Measurements from ENCODE around the gene BEND5. TPM values are rescaled to one million over a fixed set of nuclear protein-coding genes. Genes with fewer than 3 reads are reported as not detected.

Gene BEND5
- total and polyA plus RNA-seq, 10 of the 15 experiments (the other 5 are each of a cell fraction or from before 2014, with no cell fraction given), result 0.26 TPM; not detected in 9

DNA sequence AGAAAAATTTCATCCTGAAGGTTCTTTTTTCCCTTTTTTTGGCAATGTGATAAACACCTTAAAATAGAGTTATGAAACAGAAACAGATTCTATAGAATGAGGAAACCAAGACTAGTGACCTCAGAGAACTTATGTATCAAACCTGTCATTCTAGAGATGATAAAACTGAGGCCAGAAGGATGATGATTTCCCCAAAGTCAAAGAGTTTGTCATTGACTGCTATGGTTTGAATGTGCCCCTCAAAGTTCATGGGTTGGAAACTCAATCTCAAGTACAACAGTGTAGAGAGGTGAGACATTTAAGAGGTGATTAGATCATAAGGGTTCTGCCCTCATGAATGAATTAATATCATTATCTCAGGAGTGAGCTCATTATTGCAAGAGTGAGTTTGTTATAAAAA is 13.7 kb upstream of the BEND5 start:
- POLR2A ChIA-PET, result no interaction called here
- DNase-seq (ENCODE audit: low read depth, low spot score), result no peak

DNA sequence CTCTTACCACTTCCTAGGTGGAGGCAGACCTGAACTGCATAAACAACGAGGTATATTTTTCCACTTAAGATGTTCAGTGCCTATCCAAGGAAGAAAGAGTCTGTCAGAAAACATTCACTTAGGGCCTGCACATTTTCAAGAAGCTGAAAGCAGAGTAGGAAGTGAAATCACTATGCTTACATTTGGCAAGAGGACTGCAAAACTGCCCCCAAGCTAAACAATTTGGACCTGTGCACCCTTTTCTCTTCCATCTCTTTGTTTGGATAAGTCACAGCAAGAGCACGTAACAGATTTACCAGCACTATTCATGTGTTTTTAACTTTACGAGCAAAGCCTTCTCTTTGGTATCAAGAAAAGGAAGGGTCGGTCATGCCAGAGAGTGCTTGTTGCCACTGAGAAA is 13.2 kb upstream of the BEND5 start:
- Histone ChIP-seq H3K4me2 (ENCODE audit: control insufficient read depth, insufficient read depth) (0 out of 2 replicates have a peak overlapping the region, but pooled peaks have one; percentile 12), H3K27ac (ENCODE audit: control insufficient read depth, insufficient read depth) (no peak overlapping the region), H3K9me3 (replicated peaks; ENCODE audit: control insufficient read depth, insufficient read depth, low read length) (no peaks in the 10 kb centered on the region), H3K27me3 (replicated peaks in 1 of 2; ENCODE audit: control insufficient read depth in 2 of 2, insufficient read depth in 2 of 2, low read length in 1 of 2) (no peaks in the 10 kb centered on the region), H2AFZ (ENCODE audit: control insufficient read depth, low read depth, low read length) (no peak overlapping the region), H3K36me3 (ENCODE audit: control insufficient read depth in 2 of 2, insufficient read depth in 2 of 2, low read length in 1 of 2) (no peaks in the 10 kb centered on the region), H3K79me2 (ENCODE audit: control insufficient read depth, insufficient read depth, low read length) (no peaks in the 10 kb centered on the region), H4K20me1 (ENCODE audit: control insufficient read depth, insufficient read depth) (no peaks in the 10 kb centered on the region), H3K9ac (ENCODE audit: control insufficient read depth, insufficient read depth, low read length) (no peak overlapping the region), H3K4me3 (no peak overlapping the region), H3K4me1 (ENCODE audit: control insufficient read depth, insufficient read depth, low read length) (no peaks in the 10 kb centered on the region)
- in situ Hi-C loops (cut with MboI), result no loop called here
- ChIA-PET CTCF (no interaction called here), POLR2A (no interaction called here), SMC1A (ENCODE audit: uncharacterized antibody, unreplicated experiment) (no interaction called here), RAD21 (ENCODE audit: unreplicated experiment) (no interaction called here)
- ATAC-seq (peak; percentile 35; the same call in 2 of the 3 replicates), FAIRE-seq (no peak), DNase-seq (ENCODE audit: low read depth, low spot score) (no peak)
- intact Hi-C loops (cut with micrococcal nuclease; ENCODE audit: unreplicated experiment), result no loop called here
- BruUV-seq (replicated peaks), result no TSS peak
- 39% methylated on average over 4 of the region's 4 CpGs for WGBS (ENCODE audit: insufficient coverage, insufficient replicate concordance, low lambda C conversion rate, missing lambda C conversion rate)
- TF ChIP-seq EED (IDR thresholded peaks at IDR 0.05; ENCODE audit: low read depth), result no peak
- no peak for TF ChIP-seq MAX (IDR thresholded peaks at IDR 0.05; ENCODE audit: low read depth, low read length)
- TF ChIP-seq TBL1XR1 (IDR thresholded peaks at IDR 0.05; ENCODE audit: low read depth, low read length), result no peak
- TF ChIP-seq RFX5 (IDR thresholded peaks at IDR 0.05; ENCODE audit: low read depth, low read length), result no peak
- no peak for TF ChIP-seq ZBTB4 (CRISPR knock-in tag; IDR thresholded peaks at IDR 0.05)

More for the DNA sequence above, 13.7 kb upstream of the BEND5 start:
- Histone ChIP-seq H3K79me2 (ENCODE audit: control insufficient read depth, insufficient read depth, low read length) (no peaks in the 10 kb centered on the region), H3K27ac (ENCODE audit: control insufficient read depth, insufficient read depth) (no peak overlapping the region), H3K4me2 (ENCODE audit: control insufficient read depth, insufficient read depth) (0 out of 2 replicates have a peak overlapping the region, but pooled peaks have one; percentile 12), H2AFZ (ENCODE audit: control insufficient read depth, low read depth, low read length) (no peak overlapping the region), H3K36me3 (ENCODE audit: control insufficient read depth in 2 of 2, insufficient read depth in 2 of 2, low read length in 1 of 2) (no peaks in the 10 kb centered on the region), H4K20me1 (ENCODE audit: control insufficient read depth, insufficient read depth) (no peaks in the 10 kb centered on the region), H3K9ac (ENCODE audit: control insufficient read depth, insufficient read depth, low read length) (no peak overlapping the region), H3K27me3 (replicated peaks in 1 of 2; ENCODE audit: control insufficient read depth in 2 of 2, insufficient read depth in 2 of 2, low read length in 1 of 2) (no peaks in the 10 kb centered on the region), H3K4me1 (ENCODE audit: control insufficient read depth, insufficient read depth, low read length) (no peaks in the 10 kb centered on the region), H3K9me3 (replicated peaks; ENCODE audit: control insufficient read depth, insufficient read depth, low read length) (no peaks in the 10 kb centered on the region), H3K4me3 (no peak overlapping the region)
- ChIA-PET RAD21 (ENCODE audit: unreplicated experiment) (no interaction called here), SMC1A (ENCODE audit: uncharacterized antibody, unreplicated experiment) (interaction anchor here (0.9 to 1.1 kb wide), 2 partner anchors 9 to 12 kb away, joined by 3 read pairs; no protein-coding TSS in a partner anchor), CTCF (interaction anchor here (0.6 kb wide), 1 partner anchor 1543 kb away, joined by 3 read pairs; no protein-coding TSS in a partner anchor)
- TF ChIP-seq ESRRA (IDR thresholded peaks at IDR 0.05; ENCODE audit: low read length) (no peak), RUNX3 (IDR thresholded peaks at IDR 0.05; ENCODE audit: low read length) (peak; percentile 20; the same call in 1 of the 2 replicates)
- FAIRE-seq, result no peak
- intact Hi-C loops (cut with micrococcal nuclease; ENCODE audit: unreplicated experiment), result no loop called here
- BruUV-seq (replicated peaks), result no TSS peak
- in situ Hi-C loops (cut with MboI), result no loop called here
- ATAC-seq, result peak; percentile 64

Measured in GM12878 (cell line).